Kidney glomerular epithelial cell (primary cell): ENCODE data around the gene SPIRE1.
"Not testable (repeated sequence)": the region's sequence is repeated elsewhere in the genome, so short reads cannot be mapped to it uniquely, and the experiment has no call there.

Experiments used
- DNase-seq: peaks from one replicate; lab custom pipeline; 2025; lab: John Stamatoyannopoulos, UW

Gene SPIRE1

GRCh38 chr18:12598181-12598930 is 59.6 kb downstream of the SPIRE1 start:
- peak; percentile 58 for DNase-seq

- peak; percentile 90 for DNase-seq
Measured at GRCh38 chr18:12597760-12598159, 60.1 kb downstream of the SPIRE1 start.

- DNase-seq = no peak
Measured at GRCh38 chr18:12595571-12596255, 62.2 kb downstream of the SPIRE1 start.

GRCh38 chr18:12593866-12594265 is 64.0 kb downstream of the SPIRE1 start:
- DNase-seq = no peak

GRCh38 chr18:12592597-12593127 is 65.2 kb downstream of the SPIRE1 start:
- DNase-seq = no peak

- no peak for DNase-seq
Measured at GRCh38 chr18:12589448-12589847, 68.5 kb downstream of the SPIRE1 start.

- no peak for DNase-seq
Measured at GRCh38 chr18:12586956-12587355, 71.0 kb downstream of the SPIRE1 start.

GRCh38 chr18:12585218-12585617 is 72.7 kb downstream of the SPIRE1 start:
- DNase-seq = no peak

GRCh38 chr18:12580630-12581342 is 77.1 kb downstream of the SPIRE1 start:
- DNase-seq = no peak

GRCh38 chr18:12579775-12580174 is 78.1 kb downstream of the SPIRE1 start:
- no peak for DNase-seq

- DNase-seq = no peak
Measured at GRCh38 chr18:12577848-12578247, 80.1 kb downstream of the SPIRE1 start.

GRCh38 chr18:12574494-12575185 is 83.3 kb downstream of the SPIRE1 start:
- no peak for DNase-seq

- DNase-seq = no peak
Measured at GRCh38 chr18:12571630-12572029, 86.3 kb downstream of the SPIRE1 start.

- DNase-seq = no peak
Measured at GRCh38 chr18:12569791-12570190, 88.1 kb downstream of the SPIRE1 start.

- DNase-seq = no peak
Measured at GRCh38 chr18:12567849-12568248, 90.1 kb downstream of the SPIRE1 start.

GRCh38 chr18:12564861-12565260 is 93.0 kb downstream of the SPIRE1 start:
- no peak for DNase-seq

GRCh38 chr18:12564378-12564777 is 93.5 kb downstream of the SPIRE1 start:
- no peak for DNase-seq

GRCh38 chr18:12560600-12560999 is 97.3 kb downstream of the SPIRE1 start:
- not testable (repeated sequence) for DNase-seq

GRCh38 chr18:12559319-12559718 is 98.6 kb downstream of the SPIRE1 start:
- DNase-seq = no peak

- no peak for DNase-seq
Measured at GRCh38 chr18:12556946-12557806, 100.7 kb downstream of the SPIRE1 start.

- no peak for DNase-seq
Measured at GRCh38 chr18:12554796-12555388, 103.0 kb downstream of the SPIRE1 start.
